CD4-positive, alpha-beta T cell treated with Interleukin-6 at 100 ng/mL for 8 hours (primary cell): ENCODE measurements around the gene PFN2.
"Not testable (repeated sequence)": the region's sequence is repeated elsewhere in the genome, so short reads cannot be mapped to it uniquely, and the experiment has no call there.

Experiments
- DNase-seq: peaks from one replicate; pipeline ENCODE4 v3.0.0-alpha.2; 2020; ENCODE audit warnings: mixed read lengths, low spot score

The PFN2 gene

GRCh38 chr3:149970716-149971402 is at the start of gene PFN2:
Gene PFN2 (minus strand): TSS chr3:149970895. CDS start chr3:149970856, 39 bp downstream.
- peak; percentile 55 for DNase-seq

GRCh38 chr3:150015901-150016300 is 45.2 kb upstream of the PFN2 start:
- DNase-seq: no peak

- no peak for DNase-seq
Observed at GRCh38 chr3:150014782-150015181, 44.1 kb upstream of the PFN2 start.

- no peak for DNase-seq
Observed at GRCh38 chr3:150013801-150014200, 43.1 kb upstream of the PFN2 start.

GRCh38 chr3:150006794-150007193 is 36.1 kb upstream of the PFN2 start:
- DNase-seq: no peak

GRCh38 chr3:150005243-150006112 is 34.8 kb upstream of the PFN2 start:
- DNase-seq: no peak

- no peak for DNase-seq
Observed at GRCh38 chr3:150000641-150001040, 29.9 kb upstream of the PFN2 start.

- DNase-seq: no peak
Observed at GRCh38 chr3:149999421-149999820, 28.7 kb upstream of the PFN2 start.

GRCh38 chr3:149998946-149999345 is 28.3 kb upstream of the PFN2 start:
- DNase-seq: no peak

GRCh38 chr3:149992416-149993058 is 21.8 kb upstream of the PFN2 start:
- DNase-seq: no peak

GRCh38 chr3:149990423-149990948 is 19.8 kb upstream of the PFN2 start:
- DNase-seq: no peak

- DNase-seq: no peak
Observed at GRCh38 chr3:149989307-149989706, 18.6 kb upstream of the PFN2 start.

- DNase-seq: no peak
Observed at GRCh38 chr3:149983628-149984027, 12.9 kb upstream of the PFN2 start.

GRCh38 chr3:149983053-149983452 is 12.4 kb upstream of the PFN2 start:
- not testable (repeated sequence) for DNase-seq

- not testable (repeated sequence) for DNase-seq
Observed at GRCh38 chr3:149981979-149982378, 11.3 kb upstream of the PFN2 start.

- no peak for DNase-seq
Observed at GRCh38 chr3:149977386-149977785, 6.7 kb upstream of the PFN2 start.

GRCh38 chr3:149975919-149976318 is 5.2 kb upstream of the PFN2 start:
- no peak for DNase-seq

GRCh38 chr3:149971403-149972075 is 844 bp upstream of the PFN2 start:
- peak; percentile 9 for DNase-seq

- peak; percentile 67 for DNase-seq
Observed at GRCh38 chr3:149969940-149970715, 567 bp downstream of the PFN2 start.

GRCh38 chr3:149969110-149969939 is 1.4 kb downstream of the PFN2 start:
- DNase-seq: no peak
